ENCODE measurements around the gene MRPL42.

Gene MRPL42

DNA sequence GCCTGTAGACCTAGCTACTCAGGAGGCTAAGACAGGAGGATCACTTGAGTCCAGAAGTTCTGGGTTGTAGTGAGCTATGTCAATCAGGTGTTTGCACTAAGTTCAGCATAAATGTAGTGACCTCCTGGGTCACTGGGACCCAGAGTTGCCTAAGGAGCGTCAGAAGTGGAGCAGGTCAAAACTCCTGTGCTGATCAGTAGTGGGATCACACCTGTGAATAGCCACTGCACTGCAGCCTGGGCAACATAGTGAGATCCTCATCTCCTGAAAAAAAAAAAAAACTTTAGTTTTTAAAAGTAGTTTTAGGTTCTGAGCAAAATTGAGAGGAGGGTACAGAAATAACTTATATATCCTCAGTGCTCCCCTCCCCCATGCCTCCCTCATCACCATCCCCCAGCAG lies 42.2 kb downstream of the MRPL42 start:
- no peak for DNase-seq (ENCODE audit: low read depth)
- H3K4me3 ChIP-seq (ENCODE audit: control insufficient read depth, low read depth, low read length), result no peak overlapping the region
- TF ChIP-seq, protein P1, sequence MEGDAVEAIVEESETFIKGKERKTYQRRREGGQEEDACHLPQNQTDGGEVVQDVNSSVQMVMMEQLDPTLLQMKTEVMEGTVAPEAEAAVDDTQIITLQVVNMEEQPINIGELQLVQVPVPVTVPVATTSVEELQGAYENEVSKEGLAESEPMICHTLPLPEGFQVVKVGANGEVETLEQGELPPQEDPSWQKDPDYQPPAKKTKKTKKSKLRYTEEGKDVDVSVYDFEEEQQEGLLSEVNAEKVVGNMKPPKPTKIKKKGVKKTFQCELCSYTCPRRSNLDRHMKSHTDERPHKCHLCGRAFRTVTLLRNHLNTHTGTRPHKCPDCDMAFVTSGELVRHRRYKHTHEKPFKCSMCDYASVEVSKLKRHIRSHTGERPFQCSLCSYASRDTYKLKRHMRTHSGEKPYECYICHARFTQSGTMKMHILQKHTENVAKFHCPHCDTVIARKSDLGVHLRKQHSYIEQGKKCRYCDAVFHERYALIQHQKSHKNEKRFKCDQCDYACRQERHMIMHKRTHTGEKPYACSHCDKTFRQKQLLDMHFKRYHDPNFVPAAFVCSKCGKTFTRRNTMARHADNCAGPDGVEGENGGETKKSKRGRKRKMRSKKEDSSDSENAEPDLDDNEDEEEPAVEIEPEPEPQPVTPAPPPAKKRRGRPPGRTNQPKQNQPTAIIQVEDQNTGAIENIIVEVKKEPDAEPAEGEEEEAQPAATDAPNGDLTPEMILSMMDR (IDR thresholded peaks at IDR 0.05; ENCODE audit: control insufficient read depth, insufficient read depth, low read depth, low read length, missing control alignments), result no peak

GRCh38 chr12:93514853-93515252 lies 47.5 kb downstream of the MRPL42 start:
- H3K4me3 ChIP-seq (ENCODE audit: control insufficient read depth, low read depth, low read length), result no peak overlapping the region
- DNase-seq (ENCODE audit: low read depth), result peak; percentile 8
- TF ChIP-seq, protein P1 (IDR thresholded peaks at IDR 0.05; ENCODE audit: control insufficient read depth, insufficient read depth, low read depth, low read length, missing control alignments), result no peak

- peak; percentile 38 for DNase-seq (ENCODE audit: low read depth)
- H3K4me3 ChIP-seq (ENCODE audit: control insufficient read depth, low read depth, low read length), result no peak overlapping the region
- TF ChIP-seq, protein P1 (IDR thresholded peaks at IDR 0.05; ENCODE audit: control insufficient read depth, insufficient read depth, low read depth, low read length, missing control alignments), result no peak
Observed at GRCh38 chr12:93518725-93519124, 51.4 kb downstream of the MRPL42 start.

GRCh38 chr12:93519859-93520258 lies 52.5 kb downstream of the MRPL42 start:
- no peak for DNase-seq (ENCODE audit: low read depth)
- TF ChIP-seq, protein P1 (IDR thresholded peaks at IDR 0.05; ENCODE audit: control insufficient read depth, insufficient read depth, low read depth, low read length, missing control alignments), result no peak
- H3K4me3 ChIP-seq (ENCODE audit: control insufficient read depth, low read depth, low read length), result no peak overlapping the region

DNA sequence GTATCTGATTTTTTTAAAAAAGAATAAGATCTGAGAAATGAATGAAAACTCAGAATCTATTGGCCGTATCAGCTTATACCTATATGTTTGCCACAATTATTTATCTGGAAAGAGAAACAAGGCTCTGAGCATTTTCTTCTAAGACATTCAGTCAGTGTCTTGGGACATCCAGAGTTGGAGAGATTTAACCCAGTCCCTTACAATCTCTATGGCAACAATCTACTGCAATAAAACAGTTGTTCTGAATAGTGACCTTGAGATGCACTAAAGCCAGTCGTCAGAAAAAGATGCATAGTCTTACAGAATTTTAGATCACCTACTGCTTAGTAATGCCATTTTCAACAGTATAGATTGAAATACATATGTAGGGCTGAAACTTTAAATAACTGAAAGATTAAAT lies 53.1 kb downstream of the MRPL42 start:
- TF ChIP-seq, protein P1 (IDR thresholded peaks at IDR 0.05; ENCODE audit: control insufficient read depth, insufficient read depth, low read depth, low read length, missing control alignments), result no peak
- DNase-seq (ENCODE audit: low read depth), result no peak
- no peak overlapping the region for H3K4me3 ChIP-seq (ENCODE audit: control insufficient read depth, low read depth, low read length)

- H3K4me3 ChIP-seq (ENCODE audit: control insufficient read depth, low read depth, low read length), result no peak overlapping the region
- TF ChIP-seq, protein P1 (IDR thresholded peaks at IDR 0.05; ENCODE audit: control insufficient read depth, insufficient read depth, low read depth, low read length, missing control alignments), result no peak
- DNase-seq (ENCODE audit: low read depth), result no peak
Observed at GRCh38 chr12:93521225-93522080, 54.1 kb downstream of the MRPL42 start.
